ENCODE results near the gene CSE1L.
"Not testable (repeated sequence)": the region's sequence is repeated elsewhere in the genome, so short reads cannot be mapped to it uniquely, and the experiment has no call there.

Gene CSE1L

DNA sequence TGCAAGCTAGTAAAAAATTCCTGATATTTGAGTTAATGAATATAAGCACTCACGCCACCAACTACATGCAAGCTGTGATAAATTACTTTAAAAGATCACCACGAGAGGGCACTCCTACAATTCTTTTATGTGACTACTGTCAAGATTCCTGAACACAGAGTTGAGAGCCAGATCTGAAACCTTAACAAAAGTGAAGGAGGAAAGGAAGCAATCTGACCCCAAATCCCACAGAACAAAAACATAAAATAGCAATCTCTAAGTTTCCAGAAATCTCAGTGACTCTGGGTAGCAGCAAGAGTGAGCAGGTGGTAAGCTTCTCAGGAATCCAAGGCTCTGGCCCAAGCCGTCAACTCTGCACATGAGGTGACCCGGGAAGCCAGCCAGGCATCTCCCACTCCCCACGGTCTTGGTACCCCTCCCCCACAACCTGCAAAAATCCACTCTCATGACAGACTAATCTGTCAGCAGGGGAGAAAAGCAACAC, 86.9 kb downstream of the CSE1L start:
- peak; percentile 35 for DNase-seq

DNA sequence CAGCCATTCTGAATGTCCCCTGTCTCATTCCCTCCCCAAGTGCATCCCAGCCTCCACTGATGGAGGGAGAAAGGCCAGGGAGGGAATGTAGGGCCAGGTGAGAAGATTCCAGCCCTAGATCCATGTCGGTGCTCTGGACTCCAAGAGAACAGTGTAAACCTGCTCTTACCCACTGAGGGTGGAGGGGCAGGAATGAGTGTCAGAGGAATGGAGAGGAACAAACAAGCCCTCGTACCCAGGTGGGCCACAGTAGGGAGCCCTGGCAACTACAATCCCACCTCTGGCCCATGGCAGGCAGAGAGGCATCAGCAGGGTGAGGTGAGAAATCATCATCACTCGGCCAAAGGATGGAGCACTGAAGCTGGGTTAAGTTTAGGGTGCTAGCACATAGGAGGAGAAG, 87.5 kb downstream of the CSE1L start:
- no peak for DNase-seq

GRCh38 chr20:49134797-49135196, 88.7 kb downstream of the CSE1L start:
- DNase-seq, result not testable (repeated sequence)

DNA sequence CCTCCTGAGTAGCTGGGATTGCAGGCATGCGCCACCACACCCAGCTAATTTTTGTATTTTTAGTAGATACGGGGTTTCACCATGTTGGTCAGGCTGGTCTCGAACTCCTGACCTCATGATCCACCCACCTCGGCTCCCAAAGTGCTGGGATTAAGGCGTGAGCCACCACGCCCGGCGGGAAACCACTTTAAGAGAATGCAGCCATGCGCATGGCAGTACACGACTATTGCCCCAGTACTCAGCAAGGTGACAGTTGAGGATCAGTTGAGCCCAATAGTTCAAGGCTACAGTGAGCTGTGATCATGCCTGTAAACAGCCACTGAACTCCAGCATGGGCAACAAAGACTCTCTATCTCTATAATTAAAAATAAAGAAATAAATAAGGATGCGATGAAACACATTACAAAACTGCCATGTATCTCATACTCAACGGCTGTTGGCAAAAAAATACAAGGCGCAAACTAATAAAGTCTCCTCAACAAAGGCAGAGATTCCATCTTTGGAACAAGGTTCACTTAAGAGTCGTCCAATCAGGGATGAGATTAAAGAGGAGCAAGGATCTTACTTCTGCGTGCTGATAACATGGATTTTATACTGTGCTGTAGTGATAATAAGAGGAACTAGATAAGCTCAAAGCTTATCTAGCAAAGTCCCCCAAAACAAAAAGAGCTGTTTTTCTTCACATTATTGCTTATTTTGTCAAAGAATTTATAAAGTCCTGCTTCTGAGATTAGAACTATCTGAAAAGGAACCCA, 90.9 kb downstream of the CSE1L start:
- DNase-seq, result no peak

- no peak for DNase-seq
Measured at GRCh38 chr20:49138431-49138830, 92.3 kb downstream of the CSE1L start.

GRCh38 chr20:49140411-49140810, 94.3 kb downstream of the CSE1L start:
- no peak for DNase-seq

DNA sequence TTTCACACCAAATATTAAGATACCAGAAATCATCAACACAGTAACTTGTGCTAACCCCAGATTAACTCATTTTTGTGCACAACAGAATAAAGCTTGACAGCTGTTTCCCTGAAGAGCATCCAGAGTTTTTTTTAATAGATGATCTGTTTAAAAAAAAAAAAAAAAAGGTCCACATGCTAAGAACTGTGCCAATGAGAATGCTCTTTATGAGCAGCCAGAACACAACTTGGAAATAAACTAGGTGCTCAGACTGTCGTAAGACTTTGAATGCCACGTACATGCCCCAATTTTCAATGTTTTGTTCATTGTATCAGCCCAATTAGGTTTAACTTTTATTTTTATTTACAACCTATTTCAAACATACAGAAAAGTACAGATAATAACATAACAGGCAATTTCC, 94.7 kb downstream of the CSE1L start:
- DNase-seq, result no peak
